ENCODE data around the gene HINT3. TPM values are rescaled to one million over a fixed set of nuclear protein-coding genes. Genes with fewer than 3 reads are reported as not detected.
A peak's percentile ranks its signal among the peaks of the same experiment; 100 is the strongest.

HINT3 gene
- total RNA-seq, 2 donors from 2014 or later, result 29.5 to 40.9 TPM

GRCh38 chr6:125944434-125944816, 12.1 kb upstream of the HINT3 start:
- Histone ChIP-seq H3K9me3 (no peaks in the 10 kb centered on the region), H3K4me1 (replicated peaks) (no peaks in the 10 kb centered on the region), H3K4me3 (no peak overlapping the region), H3K36me3 (no peaks in the 10 kb centered on the region), H3K27ac (peak overlapping the region in 1 of 2 donors; percentile 27), H3K27me3 (replicated peaks; ENCODE audit: insufficient read depth) (no peaks in the 10 kb centered on the region)
- 24% methylated on average over 5 of the region's 5 CpGs for WGBS
- TF ChIP-seq POLR2A (IDR thresholded peaks at IDR 0.05) (no peak), CTCF (IDR thresholded peaks at IDR 0.05) (no peak), POLR2AphosphoS5 (IDR thresholded peaks at IDR 0.05) (peak; percentile 60)
- intact Hi-C loops (cut with DNase I), result no loop called here
- peak; percentile 41 for DNase-seq (ENCODE audit: low spot score)

GRCh38 chr6:125944896-125945295, 11.7 kb upstream of the HINT3 start:
- H3K4me3 ChIP-seq, result no peak overlapping the region
- peaks cover under 1% of the 10 kb centered on the region for H3K27me3 ChIP-seq (replicated peaks; ENCODE audit: insufficient read depth)
- TF ChIP-seq CTCF (IDR thresholded peaks at IDR 0.05) (no peak), POLR2A (IDR thresholded peaks at IDR 0.05) (no peak), POLR2AphosphoS5 (IDR thresholded peaks at IDR 0.05) (no peak)
- H3K36me3 ChIP-seq, result no peaks in the 10 kb centered on the region
- H3K4me1 ChIP-seq (replicated peaks), result no peaks in the 10 kb centered on the region
- intact Hi-C loops (cut with DNase I), result no loop called here
- DNase-seq (ENCODE audit: low spot score), result no peak
- peak overlapping the region in 1 of 2 donors; percentile 27 for H3K27ac ChIP-seq
- no peaks in the 10 kb centered on the region for H3K9me3 ChIP-seq
- WGBS, result 50% methylated on average over 1 of the region's 1 CpG

DNA sequence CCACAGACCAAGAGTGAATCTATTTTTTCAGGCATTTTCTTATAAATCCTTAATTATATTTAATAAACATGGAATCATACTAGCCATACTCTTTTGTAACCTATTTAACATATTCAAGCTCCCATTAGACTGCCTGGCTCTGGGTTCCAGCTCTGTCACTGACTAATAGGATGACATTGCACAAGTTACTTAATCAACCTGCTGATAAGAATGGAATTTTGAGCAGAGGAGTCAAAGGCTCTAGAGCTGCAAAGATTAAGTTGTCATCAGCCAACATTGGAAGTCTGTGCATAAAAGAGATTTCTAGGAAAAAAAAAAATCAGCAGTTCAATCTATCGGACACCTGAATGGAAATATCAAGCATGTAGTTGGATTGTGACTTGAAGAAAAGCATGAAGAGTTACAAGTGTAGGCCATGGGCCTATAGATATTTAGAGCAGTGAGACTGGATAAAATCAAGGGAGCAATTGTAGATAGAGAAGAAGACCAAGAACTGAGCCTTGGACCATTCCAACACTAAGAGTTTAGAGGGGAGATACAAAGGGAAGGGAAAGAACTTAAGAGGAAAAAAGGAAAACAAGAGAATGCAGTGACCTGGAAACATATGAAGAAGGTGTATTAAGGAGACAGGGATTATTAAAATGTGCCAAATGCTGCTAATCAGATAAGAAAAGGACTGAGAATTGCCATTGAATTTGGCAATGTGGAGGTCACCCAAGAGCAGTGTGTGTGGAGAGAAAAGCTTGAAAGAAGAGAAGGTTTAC, 11.0 kb upstream of the HINT3 start:
- H3K27me3 ChIP-seq (replicated peaks; ENCODE audit: insufficient read depth), result peaks cover 1% of the 10 kb centered on the region
- no peaks in the 10 kb centered on the region for H3K36me3 ChIP-seq
- TF ChIP-seq POLR2A (IDR thresholded peaks at IDR 0.05) (no peak), POLR2AphosphoS5 (IDR thresholded peaks at IDR 0.05) (no peak), CTCF (IDR thresholded peaks at IDR 0.05) (no peak)
- 91% methylated on average over 1 of the region's 1 CpG for WGBS
- intact Hi-C loops (cut with DNase I), result no loop called here
- H3K4me3 ChIP-seq, result no peak overlapping the region
- DNase-seq (ENCODE audit: low spot score), result no peak
- H3K9me3 ChIP-seq, result no peaks in the 10 kb centered on the region
- H3K4me1 ChIP-seq (replicated peaks), result no peaks in the 10 kb centered on the region
- H3K27ac ChIP-seq, result no peak overlapping the region

DNA sequence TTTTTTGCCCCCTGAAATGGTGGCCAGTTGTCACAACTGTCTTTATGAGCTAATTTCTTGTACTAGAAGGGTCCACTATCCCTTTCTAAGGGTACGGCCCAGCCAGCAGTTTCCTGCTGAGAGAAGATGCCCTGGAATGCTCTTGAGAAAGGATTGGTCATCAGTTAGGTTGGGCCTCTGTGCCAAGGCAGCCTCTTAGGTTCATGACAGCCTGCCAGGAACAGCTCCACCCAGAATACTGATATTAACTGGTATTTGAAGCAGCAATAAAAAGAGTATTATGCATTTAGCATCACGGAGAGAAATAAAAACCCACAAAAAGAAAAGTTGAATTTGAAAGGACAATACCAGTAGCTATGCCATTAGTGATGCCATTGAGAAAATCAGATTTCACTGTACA, 9.0 kb upstream of the HINT3 start:
- intact Hi-C loops (cut with DNase I), result no loop called here
- Histone ChIP-seq H3K4me3 (no peak overlapping the region), H3K36me3 (no peaks in the 10 kb centered on the region), H3K4me1 (replicated peaks) (no peaks in the 10 kb centered on the region), H3K9me3 (no peaks in the 10 kb centered on the region), H3K27ac (no peak overlapping the region), H3K27me3 (replicated peaks; ENCODE audit: insufficient read depth) (peaks cover 1% of the 10 kb centered on the region)
- DNase-seq (ENCODE audit: low spot score), result no peak
- 83% methylated on average over 2 of the region's 2 CpGs for WGBS
- TF ChIP-seq POLR2AphosphoS5 (IDR thresholded peaks at IDR 0.05) (no peak), POLR2A (IDR thresholded peaks at IDR 0.05) (no peak), CTCF (IDR thresholded peaks at IDR 0.05) (no peak)

DNA sequence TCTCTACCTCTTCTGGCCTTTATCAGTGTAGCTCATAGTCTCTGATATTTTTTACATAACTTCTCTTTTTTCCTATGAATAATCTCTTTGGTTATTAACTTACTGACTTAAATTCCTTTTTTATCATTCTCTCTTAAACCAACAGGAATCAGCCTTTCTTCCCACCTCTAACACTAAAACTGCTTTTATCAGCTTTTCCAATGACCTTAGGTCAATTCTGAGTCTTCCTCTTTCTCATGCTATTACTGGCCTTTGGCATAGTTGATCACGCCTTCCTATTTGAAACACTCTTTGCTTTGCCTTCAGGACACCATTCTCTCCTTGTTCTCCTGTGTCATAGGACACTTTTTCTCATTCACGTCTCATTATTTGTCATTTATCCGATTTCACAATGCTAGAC, 8.1 kb upstream of the HINT3 start:
- Histone ChIP-seq H3K4me1 (replicated peaks) (no peaks in the 10 kb centered on the region), H3K27me3 (replicated peaks; ENCODE audit: insufficient read depth) (peaks cover 1% of the 10 kb centered on the region), H3K27ac (no peak overlapping the region), H3K9me3 (no peaks in the 10 kb centered on the region), H3K4me3 (no peak overlapping the region), H3K36me3 (no peaks in the 10 kb centered on the region)
- DNase-seq (ENCODE audit: low spot score), result no peak
- intact Hi-C loops (cut with DNase I), result no loop called here
- 92% methylated on average over 3 of the region's 3 CpGs for WGBS
- no peak for TF ChIP-seq POLR2AphosphoS5 (IDR thresholded peaks at IDR 0.05)
- TF ChIP-seq CTCF (IDR thresholded peaks at IDR 0.05), result no peak
- TF ChIP-seq POLR2A (IDR thresholded peaks at IDR 0.05), result no peak

Measured in prostate gland (tissue), 2 donors.